ENCODE results near the gene MRPS6.

MRPS6 gene

DNA sequence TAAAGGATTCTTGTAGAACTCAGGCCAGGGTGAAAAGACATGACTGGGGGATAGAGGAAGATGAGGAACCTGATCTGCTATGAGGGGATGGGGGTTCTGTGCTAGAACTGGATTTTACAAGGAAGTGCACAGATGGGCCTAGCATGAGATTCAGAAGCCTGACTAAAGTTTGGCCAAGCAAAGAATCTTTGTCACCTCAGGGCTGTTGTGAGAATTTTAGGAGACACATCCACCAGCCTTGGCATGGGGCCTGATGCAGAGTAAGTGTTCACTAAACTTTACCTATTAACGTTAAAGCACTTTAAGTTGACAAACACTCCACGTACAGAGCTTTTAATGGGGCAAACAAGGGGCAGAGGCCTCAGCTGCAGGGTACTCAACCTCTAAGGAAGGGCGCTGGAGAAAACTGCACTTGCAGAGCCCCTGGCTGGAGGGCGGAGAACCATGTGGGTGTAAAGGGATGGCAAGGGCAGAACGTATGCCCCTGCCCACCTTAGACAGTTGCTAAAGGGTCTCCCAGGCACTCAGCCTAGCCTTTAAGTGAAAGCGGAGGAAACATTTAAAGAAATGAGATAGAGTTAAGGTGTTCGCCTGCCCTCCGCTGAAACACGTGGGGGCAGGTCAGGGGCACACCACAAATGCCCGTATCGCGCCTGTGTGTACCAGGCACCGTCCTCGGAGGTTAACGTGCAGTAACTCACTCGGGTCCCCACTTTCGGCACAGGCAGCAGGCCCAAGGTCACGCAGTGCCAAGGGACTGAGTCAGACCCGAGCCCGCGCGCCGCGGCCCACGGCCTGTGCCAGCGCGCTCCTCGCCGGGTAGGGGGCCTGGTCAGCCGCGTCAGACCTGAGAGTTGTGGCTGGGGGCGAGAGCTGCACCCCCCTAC lies 990 bp upstream of the MRPS6 start:
- DNase-seq, result no peak

DNA sequence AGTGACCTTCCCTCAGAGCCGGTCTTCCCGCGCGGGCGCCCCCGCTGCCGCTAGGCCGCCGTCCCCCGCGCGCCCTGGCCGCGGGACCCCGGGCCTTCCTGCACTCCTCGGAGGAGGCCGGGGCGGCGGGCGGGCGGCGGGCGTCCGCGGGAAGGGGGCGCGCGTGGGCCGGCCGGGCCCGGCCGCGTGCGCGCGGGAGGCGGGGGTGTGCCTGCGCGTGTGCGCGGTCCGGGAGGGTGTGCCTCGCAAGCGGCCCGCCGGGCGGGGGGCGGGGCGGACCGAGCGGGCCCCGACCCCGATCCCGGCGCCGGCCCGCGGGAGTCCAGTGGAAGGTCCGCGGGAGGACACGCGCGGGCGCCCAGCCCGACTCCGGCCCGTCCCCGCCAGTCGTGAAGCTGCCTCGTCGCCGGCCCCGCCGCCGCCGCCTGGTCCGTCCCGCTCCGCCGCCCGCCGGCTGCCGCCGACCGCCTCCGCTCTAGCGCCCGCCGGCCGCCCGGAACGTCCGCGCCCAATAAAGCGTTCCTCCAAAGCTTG lies 438 bp downstream of the MRPS6 start:
- peak; percentile 40 for DNase-seq

DNA sequence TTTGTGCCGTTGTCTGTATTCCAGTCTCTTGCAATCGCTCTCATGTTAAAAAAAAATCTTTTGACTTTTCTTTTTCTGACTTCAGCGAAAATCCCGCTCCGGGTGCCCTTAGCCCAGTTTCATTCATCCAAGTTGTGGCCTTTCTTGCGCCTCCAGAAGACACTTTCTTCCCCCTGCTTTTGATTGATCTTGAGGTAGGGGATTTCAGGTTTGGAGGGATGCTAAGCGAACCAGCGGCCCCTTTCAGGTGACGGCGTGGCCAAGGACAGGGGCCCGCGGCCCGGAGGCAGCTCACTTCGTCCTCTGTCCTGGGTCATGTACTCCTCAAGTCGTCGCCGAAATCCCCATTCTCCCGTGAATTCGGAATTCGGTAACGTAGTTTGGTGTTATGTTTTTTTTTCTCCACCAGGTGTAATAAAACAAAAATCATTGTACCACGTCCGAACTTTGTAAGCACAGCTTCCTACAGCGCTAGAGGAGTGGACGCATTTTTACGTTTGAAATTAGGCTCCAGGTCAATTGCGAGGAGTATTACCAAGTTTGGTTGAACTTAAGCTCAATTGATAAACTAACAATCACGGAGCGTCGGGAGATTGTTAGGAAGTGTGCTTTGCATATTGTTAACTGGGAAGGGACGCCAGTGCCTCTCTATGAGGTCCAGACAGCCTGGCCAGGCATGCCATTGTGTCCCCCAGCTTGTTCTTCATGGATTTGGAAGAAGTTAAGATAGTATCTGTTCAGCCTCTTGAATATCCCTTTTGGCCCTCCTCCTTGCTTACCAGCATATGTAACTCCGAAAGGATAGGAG lies 1.1 kb downstream of the MRPS6 start:
- DNase-seq, result peak; percentile 5

DNA sequence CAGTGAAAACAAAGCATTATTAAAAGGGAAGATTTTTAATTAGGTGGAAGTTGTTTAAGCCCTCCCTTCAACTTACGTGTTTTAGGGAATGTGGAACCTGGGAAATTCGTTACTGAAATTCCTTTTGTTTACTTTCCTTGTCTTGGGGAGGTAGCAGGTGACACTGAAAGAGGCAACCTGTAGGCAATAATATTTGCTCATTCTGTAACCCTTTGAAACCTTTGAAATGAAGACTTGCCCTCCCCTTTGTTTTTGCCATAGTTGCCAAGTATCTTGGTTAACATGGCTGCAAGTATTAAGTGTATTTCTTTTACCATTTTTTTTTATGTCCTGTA lies 1.7 kb downstream of the MRPS6 start:
- DNase-seq, result no peak

DNA sequence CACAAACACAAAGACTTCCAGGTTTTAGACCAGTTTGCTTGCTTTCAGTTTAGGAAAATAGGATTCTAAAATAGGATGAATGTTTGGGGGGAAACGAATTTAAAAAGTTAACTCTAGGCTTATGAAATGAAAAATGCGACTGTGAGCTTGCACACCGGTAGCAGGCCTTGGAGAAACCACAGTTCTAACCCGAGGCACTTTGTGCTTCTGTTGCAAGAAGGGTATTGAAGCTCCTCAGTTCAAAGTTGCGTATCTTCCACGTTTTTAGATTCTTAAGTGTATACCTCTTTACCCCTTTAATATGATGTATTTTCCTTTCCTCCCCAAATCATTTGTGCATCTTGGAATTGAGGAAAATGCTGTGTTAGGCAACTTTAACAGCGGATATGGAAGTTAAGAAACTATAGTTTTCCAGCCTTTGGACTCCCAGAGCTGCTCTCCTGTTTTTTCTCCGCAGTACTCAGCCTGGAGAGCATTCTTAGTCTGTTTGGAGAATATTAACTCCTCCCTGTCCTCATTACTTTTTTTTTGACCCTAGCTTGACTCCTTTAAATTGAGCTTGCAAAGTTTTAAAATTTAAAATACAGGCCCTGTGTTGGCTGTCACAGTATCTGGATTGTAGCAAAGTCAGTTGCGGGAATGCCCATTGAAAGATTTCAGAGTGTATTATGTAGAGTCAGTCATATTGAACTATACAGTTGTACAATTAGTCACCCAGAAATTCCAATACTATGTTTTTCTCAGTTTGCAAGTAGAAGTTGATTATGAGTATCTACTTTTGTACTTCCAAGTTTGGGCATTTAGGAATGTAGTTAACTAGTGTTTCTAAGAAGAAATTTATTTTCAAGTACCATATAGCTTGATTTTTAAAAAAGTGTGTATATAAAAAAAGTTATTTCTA lies 2.6 kb downstream of the MRPS6 start:
- no peak for DNase-seq

DNA sequence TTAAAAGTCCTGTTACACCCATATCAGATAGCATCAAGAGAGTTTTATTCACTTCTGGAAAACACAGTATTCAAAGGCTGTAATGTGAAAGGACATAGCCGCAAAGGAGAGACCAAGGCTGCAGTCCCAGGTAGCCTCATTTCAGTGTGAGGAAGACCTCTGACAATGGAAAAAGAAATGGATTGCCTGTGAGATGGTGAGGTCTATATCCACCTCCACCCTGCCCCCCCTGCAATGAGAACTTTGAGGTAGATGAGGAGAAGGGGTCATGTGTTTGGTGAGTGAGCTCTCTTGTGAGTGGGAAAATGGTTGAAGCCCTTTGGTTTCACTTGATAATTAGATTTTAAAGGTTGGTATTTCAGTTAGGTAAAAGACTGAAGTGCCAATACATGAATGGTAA lies 3.5 kb downstream of the MRPS6 start:
- no peak for DNase-seq

DNA sequence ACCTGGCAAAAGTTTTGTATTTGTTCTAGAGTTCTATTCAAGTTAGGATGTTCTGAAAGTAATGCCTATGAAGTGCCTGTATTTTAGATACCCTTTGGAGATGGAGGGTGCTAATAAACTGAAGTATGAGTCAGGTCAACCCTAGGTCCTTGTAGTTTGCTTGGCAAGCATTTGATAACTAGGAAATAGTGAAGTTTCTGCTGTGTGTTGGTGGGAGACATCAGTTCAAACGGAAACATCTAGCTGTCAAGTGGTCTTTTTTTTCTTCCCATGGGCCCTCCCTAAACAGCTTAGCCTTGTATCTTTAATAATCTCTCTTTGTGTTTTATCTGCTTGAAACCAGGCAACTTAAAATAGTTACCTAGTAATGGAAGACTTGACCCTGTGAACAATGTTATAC lies 4.5 kb downstream of the MRPS6 start:
- no peak for DNase-seq

DNA sequence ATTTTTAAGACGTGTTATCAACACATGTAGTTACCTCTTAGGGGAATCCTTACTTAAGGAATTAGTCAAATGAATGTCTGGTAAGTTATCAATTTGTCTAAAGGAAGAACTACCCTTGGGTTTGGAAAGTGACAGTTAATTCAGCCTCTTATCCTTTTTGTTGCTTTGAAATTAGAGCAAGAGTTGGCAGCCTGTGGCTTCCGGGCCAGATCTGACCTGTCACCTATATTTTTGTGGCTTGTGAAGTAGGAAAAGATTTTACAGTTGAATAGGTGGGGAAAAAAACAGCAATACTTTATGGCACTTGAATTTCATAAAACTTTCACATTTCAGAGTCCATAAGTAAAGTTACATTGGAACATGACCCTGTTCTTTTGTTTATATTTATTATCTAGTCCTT lies 5.5 kb downstream of the MRPS6 start:
- peak; percentile 35 for DNase-seq

DNA sequence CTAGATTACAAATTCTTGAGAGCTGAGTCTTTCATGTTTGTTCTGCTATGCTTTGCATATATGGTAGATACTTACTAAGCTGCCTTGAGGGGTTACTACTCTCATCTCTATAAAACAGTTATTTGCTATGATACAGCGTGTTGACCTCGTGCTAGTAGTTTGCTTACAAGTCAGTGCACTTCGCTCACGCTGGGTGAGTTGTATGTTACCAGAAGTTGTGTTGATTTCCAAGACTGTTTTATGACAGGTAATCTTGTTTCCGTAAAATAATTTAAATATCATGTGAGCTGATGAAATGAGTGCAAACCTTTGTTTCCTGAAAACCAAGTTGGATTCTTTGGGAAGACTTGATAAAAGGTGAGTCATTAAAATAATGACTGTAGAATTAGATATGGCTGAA lies 7.3 kb downstream of the MRPS6 start:
- no peak for DNase-seq

DNA sequence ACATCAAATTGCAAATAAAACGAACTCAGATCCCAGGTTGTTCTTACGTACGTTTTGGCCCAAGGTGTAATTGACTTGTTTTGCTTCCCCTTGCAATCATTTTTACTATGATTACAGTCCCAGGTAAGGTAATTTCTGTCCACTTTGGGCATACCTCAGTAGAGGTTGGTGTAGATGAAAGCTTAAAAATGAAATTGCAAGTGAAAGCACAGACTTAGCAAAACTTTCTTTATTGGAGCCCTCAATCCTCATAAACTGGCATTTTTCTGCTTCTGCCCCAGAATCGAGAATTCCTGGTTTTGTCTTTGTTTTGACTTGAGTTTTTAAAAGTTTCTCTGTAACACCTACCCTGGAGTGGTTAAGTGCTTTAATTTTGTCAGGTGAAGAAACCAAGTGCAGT lies 9.4 kb downstream of the MRPS6 start:
- DNase-seq, result no peak

DNA sequence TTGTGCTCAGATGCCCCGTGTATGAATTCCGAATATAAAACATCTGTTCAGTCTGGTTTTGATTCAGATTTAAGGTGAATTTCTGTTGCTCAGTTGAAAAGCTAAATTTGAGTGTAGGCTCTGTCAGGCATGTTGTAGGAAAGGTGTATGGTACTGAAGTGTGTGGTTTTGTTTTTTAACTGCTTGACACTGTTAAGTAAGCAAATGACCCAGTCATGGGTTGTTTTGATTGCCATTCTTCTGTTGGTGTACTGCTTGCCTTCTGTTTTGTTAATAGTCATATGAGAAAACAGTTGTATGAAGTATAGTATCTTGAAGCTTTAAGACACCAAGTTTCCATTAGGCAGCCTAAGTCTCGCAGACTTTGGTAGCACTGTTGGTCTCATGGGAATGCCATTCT lies 10.0 kb downstream of the MRPS6 start:
- DNase-seq, result no peak

DNA sequence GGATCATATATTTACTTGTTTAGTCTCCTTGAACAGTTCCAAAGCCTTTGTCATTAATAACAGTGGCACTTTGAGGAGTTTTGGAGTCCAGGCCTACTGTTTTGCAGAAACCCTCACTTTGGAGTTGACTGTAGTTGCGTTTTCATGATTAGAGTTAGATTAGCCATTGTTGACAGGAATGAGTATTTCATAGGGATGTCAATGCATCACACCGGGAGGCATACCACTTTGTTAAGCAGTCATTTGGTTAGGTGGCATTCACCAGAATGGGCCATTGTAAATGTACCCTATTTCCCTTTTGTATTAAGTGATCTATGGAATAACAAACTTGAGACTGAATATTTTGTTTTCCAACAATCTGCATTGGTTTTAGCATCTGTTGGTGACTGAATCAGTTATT lies 11.8 kb downstream of the MRPS6 start:
- DNase-seq, result no peak

DNA sequence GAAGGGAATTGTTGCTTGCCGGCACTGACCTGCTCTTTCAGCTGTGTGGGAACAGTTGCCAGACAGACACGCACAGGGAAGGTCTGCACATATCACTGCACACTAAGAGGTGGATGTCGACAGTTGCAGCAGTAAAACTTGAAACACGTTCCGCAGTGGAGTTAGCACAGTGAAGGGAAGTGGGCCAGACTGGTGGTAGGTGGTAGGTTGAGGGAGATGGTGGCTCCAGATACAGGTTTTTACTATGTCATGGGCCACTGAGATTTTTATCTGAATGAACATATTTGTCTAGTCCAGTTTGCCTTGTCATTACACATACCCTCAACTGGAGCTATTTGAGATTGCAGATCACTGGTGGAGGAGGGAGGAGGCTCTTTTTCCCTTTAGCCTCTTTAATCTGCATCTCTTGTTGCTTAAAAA lies 13.5 kb downstream of the MRPS6 start:
- peak; percentile 34 for DNase-seq

DNA sequence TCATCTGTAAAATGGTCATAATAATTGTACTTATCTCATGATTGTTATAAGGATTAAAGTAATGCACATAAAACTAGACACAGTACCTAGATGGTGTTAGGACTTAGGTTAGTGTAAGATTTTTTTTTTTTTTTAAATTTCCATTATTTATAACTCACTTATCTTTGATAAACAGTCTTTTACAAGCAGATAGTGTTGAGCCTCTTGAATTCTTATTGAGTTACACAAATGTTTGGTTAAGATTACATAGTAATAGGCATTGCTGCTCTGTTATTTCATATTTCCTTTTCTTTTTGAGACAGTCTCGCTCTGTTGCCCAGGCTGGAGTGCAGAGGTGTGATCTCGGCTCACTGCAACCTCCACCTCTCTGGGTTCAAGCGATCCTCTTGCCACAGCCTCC lies 15.4 kb downstream of the MRPS6 start:
- no peak for DNase-seq

DNA sequence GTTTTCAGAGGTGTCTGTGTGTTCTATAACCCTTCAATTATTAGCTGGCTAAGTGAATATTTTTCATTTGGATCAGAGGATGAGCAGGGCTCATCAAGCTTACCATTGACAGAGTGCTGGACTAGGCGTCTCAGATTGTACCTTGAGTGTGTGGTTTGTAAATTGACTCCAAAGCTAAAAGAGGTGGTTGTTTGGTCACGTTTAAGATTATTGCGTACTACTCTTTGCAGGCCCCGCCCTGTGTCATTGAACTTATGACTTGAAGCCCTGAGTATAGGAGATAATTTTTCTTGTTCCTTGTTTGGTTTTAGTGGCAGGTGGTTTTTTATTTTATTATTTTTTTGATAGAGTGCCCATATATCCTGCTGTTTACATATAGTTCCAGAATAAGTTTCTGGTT lies 17.7 kb downstream of the MRPS6 start:
- DNase-seq, result no peak

DNA sequence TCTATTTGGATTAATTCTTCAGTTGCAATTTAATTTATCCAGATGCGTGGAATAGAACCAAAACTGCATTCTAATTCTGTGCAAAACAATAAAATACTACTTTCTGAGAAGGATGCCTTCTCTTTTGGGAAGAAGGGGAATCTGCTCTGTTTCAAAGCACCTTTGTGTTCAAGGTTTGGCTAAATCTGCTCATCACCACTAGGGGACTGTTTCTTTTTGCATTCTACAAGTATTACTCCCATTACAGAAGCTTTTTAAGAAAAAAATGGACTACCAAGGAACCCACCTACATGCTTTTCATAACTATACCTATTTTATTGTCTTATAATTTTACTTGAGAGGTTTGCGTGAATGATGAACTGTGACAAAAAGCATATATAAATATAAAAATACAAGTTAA lies 18.2 kb downstream of the MRPS6 start:
- no peak for DNase-seq

DNA sequence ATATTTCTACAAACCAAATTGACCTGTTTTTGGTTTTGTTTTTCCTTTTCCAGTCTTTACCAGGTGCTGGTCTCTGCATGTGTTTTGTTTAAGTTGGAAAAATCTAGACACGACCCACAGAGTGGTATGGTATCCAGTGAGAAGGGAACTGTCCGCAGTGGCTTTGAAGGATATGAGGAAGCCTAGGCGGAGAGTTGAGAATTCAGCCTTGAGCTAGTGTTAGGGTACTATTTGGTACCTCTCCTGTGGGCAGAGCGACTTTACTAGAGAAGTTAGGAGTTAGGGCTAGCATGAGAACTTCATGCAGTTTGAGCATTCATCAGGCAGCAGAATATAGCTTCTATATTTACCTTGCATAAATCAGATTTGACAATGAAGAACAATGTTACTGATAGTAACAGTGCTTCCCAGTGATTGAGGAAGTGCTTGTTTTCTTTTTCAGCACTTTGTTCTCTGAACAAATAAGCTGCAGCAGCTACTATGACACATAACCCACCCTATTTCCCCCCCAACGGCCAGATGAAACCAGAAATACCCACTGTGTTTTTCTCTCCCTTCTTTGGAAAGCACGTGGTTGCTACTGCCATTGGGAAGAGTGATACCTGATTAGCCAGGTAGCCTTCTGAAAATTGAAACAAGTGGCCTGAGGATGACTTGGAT lies 19.0 kb downstream of the MRPS6 start:
- peak; percentile 27 for DNase-seq

DNA sequence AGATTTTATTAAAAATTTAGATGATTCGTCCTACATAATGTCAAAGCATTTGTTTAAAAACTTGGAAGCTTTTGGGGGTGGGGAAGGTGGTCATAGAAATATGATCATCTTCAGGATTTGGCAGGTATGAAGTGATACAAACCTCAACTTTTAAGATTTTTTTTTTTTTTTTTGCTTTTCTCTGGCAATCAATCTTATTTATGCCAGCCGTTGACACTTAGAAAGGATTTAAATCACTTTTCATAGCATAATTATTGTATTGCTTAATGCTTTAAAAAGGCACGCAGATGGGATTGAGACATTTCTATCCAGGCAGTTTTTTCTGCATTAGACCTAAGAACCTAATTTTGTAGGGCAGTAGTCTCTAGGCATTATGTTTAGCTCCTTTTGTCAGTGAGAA lies 19.7 kb downstream of the MRPS6 start:
- DNase-seq, result no peak

DNA sequence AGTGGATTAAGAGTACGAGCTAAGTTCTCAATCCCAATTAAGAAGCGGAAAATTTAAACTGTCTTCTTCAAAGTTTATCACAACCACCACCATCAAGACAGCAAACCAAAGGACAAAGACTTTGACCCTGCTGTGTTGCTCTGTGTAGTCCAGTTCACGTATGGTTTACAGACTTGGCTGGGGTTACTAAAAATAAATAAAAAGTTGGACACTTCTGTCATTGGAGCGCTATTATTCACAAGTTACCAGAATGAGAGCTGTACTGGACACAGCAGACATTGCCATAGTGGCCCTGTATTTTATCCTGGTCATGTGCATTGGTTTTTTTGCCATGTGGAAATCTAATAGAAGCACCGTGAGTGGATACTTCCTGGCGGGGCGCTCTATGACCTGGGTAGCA lies 21.6 kb downstream of the MRPS6 start:
- no peak for DNase-seq

DNA sequence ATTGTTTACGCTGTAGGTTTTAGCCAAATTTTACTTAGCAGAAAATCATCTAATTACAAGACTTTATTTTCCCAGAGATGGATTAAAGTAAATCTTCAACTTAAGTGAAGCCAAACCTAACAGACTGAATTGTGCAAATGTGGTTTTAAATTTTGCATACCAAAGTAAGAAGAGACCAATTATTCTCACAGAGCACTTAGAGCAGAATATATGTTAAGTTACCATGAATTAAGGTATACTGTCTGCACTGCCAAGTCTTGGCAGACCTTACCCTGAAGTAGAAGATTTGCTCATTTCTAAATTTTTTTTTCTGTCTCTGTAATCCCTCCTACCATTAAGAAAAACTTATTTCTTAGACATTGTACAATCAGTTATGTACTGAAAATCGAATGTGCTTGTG lies 24.1 kb downstream of the MRPS6 start:
- no peak for DNase-seq

DNA sequence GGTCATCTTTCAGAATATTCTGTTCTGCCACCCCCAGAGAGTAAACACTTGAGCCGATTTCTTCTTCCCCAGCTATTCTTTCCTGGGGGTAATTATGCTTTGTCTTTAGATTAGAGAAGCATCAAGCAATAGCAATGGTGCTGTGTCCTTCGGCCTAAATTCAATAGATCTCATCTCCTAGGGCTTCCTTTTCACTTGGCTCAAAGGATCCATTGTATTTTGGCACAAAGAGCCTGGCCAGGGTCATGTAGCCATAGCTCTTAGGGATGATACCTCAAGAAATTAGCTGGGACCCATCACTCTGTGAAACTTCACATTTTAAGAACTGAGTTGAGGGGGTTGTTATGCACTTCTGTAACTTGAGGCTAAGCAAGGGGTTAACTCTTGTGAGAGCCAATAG lies 27.0 kb downstream of the MRPS6 start:
- no peak for DNase-seq

DNA sequence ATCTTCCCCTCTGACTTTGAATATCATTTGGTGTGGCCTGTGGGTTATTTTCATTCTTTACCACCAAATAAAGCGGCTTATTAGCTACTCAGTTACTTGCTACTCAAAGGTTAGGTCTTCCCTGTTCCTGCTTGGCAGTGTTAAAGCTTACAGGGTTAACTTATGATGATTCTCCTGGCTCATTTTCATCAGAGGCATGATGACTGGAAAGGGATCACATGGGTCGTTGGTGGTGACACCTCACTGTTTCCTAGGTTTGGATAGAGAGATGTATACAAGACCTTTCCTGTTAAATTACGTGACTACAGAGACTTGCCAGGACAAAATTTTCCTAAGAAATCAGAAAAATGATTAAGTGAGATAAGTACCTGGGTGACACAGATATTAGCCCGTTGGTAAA lies 27.4 kb downstream of the MRPS6 start:
- DNase-seq, result no peak
